CD4-positive, alpha-beta T cell treated with Interleukin-2 at 100 ng/mL for 4 hours (primary cell): ENCODE data around the gene CD164L2.
"Not testable (repeated sequence)": the region's sequence is repeated elsewhere in the genome, so short reads cannot be mapped to it uniquely, and the experiment has no call there.

Experiments used
- DNase-seq: peaks from one replicate; pipeline ENCODE4 v3.0.0-alpha.2; 2020; ENCODE audit warnings: low spot score

CD164L2 gene

DNA sequence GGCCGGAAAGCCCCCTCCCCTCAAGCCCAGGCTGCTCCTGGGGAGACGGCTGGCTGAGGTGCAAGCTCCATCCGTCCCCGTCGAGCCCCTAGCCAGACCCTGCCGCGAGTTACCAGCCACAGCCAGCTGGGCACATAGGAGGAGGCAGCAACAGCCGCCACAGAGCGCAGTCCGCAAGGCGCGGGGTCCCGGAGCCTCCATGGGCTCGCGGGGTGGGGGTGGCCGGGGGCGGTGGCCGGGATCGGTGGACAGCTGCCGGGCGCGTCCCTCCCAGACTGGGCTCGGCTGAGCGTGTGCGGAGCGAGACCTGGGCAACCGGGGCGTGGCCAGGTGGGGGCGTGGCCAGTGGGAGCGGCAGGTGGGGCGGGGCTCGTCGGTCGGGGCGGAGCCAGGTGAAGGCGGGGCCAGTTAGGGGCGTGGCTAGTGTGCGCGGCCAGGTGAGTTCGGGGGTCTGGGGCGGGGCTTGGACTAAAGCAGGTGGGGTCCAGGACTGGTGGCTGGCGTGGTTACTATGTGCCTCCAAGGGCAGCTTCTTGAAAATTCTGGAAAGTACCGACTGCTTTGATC is at the start of gene CD164L2:
Gene CD164L2, minus strand, starts transcription at position 295 of the 567 bp plus-strand sequence. Its CDS starts 94 bp downstream, at position 201.
- DNase-seq: no peak

DNA sequence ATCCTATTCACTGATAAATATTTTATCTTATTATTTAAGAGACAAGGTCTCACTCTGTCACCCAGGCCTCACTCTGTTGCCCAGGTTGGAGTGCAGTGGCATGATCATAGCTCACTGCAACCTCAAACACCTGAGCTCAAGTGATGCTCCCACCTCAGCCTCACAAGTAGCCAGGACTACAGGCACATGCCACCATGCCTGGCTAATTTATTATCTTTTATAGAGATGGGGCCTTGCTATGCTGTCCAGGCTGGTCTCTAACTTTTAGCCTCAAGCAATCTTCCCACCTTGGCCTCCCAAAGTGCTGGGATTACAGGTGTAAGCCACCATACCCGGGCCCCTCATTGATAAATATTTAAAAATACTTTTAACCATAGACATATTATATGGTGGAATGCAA is 49.6 kb upstream of the CD164L2 start:
- not testable (repeated sequence) for DNase-seq

DNA sequence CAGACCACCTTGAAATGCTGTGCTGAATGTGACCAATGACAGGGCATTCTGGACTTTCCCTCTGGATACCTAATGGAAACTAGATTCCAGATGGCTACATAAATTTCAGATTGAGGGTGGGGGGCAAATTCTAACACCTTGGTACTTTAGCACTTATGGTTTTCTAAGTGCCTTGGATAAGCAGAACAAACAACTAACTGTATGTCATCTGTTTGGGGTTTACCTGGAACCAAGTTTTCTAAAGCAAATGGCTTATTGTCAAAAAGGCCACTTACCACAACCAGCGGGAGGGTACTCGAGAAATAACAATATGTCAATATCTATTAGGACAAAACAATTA is 48.4 kb upstream of the CD164L2 start:
- no peak for DNase-seq

DNA sequence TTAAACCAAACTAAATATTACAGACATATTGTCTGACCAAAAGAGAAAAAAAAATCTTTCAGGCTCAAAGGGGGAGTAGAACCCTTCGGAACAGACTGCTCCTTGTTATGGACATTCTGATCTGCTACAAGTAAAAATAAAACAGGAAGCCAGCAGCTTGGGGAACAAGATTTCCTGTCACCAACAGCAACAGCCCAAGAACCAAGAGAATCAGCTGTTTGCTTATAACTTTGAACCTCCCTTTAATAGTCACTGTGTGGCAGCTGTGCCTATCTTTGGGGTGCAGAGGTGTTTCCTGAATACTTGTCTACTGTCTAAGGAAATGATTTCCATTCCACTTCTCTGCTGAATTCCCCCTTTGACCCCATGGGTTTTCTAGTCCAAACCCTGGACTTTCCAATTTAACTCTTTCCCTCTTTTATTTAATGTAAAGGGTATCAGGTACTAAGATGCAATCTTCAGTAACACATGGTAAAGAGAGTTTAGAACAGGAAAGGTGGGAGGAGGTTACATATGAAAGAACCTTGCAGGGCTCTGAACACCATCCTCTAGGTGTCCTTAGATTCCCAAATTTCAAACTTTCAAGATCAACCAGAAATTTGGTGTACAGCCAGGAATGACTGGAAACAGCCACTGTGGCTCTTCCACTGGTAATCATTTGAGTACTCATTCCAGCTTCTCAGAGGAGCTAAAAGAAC is 47.9 kb upstream of the CD164L2 start:
- DNase-seq: peak; percentile 54

DNA sequence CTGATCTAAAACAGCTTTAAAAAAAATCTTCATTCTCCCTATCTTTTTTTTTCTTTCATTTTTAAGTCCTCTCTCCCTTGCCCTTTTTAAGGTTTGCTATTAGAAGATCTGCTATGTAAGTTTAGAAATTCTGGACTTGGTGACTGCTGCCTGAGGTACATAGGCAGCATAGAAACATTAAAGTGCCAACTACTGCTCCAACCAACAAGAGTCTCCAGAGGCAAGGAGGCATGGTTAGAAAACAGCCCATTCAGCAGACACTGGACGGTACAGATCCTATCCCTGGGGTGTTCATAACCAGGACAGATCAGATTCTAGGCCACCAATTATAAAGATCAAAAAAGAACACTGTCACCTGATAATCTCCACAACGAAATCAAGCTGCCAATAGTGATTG is 45.9 kb upstream of the CD164L2 start:
- DNase-seq: no peak

DNA sequence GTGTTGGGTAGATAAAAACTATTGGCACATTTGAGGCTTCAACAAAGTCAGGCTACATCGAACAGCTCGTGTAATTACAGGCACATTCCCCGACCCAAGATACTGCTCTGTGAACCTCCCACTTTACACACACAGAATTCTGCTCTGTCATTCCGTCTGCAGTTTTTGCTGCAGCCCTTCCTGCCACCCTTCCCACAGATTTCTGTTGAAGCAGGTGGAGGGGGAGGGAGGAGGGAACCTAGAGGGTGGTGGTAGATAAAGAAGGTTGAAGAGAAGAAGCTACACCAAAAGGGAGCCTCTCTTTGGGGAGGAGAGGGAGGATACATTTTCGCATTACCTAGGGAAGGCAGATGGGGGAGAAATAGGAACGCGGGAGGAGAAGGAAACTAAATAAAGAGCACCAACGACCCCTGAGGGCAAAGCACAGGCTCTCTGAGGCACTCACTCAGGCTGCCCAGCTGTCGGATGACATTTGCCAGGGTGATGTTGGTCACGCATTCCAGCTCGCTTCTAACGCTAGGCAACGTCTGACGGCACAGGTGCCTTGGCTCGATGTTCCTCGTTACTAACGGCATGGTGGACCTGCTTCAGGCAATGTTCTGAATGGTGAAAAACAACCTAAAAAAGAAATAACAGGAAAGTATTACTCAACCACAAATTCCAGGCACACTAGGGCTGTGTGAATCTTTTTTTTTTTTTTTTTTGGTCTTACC is 45.3 kb upstream of the CD164L2 start:
- no peak for DNase-seq

DNA sequence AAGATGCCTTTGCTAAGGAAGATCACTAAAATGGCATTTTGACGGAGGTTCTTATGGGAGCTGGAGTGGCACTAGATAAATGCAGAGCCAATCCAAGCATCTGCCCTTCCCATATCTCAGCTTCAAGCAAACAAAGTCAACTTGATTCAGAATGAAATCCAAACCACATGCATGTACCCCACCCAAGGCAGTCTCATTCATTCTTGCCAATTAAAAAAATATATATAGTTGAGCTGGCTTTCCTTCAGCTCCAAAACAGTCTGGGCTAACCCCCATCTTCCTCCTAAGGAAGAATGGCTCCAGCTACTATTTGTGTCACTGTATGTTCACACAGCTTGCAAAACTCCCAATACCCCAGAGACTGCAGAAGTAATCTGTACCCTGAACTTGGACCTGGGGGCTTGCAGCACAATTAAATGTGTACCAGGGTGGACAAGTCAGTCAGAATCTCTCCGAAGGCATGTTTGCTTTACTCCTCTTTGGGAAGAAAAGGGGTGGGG is 44.7 kb upstream of the CD164L2 start:
- no peak for DNase-seq

DNA sequence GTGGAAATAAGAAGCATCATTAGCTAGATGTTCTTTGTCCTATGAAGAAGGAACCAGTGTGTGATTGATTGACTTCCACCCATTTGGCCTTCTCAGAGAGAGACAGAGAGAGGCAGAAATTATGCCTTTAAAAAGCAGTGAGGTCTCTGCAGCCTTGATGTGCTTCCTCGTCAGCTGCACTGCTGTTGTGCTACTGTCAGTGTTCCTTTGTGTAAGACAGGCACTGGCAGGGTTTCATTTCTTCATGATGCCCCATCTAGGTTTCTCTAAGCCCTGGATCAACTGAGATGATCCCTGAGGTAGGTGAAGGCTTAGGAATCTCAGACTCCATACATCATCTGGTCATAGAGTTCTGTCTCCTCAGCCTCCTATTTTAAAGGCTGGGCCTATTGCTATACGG is 44.2 kb upstream of the CD164L2 start:
- no peak for DNase-seq

DNA sequence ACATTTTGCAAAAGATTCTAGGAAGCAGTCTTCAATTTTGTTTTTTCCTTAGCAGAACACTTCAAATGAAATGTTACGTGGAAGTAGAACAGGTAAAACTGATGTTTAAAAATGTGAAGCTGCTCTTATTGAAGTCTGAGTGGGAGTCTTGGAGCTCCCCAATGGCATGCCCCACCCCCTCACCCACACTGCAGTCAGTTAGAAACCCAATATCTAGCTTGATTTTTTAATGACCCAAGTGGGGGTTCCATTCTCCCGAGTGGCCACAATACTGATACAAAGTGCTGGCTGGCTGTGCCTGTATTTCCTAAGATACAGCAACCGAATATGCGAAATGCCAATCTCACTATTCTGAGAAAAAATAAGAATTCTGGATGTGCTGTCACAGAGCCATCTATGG is 40.6 kb upstream of the CD164L2 start:
- no peak for DNase-seq

DNA sequence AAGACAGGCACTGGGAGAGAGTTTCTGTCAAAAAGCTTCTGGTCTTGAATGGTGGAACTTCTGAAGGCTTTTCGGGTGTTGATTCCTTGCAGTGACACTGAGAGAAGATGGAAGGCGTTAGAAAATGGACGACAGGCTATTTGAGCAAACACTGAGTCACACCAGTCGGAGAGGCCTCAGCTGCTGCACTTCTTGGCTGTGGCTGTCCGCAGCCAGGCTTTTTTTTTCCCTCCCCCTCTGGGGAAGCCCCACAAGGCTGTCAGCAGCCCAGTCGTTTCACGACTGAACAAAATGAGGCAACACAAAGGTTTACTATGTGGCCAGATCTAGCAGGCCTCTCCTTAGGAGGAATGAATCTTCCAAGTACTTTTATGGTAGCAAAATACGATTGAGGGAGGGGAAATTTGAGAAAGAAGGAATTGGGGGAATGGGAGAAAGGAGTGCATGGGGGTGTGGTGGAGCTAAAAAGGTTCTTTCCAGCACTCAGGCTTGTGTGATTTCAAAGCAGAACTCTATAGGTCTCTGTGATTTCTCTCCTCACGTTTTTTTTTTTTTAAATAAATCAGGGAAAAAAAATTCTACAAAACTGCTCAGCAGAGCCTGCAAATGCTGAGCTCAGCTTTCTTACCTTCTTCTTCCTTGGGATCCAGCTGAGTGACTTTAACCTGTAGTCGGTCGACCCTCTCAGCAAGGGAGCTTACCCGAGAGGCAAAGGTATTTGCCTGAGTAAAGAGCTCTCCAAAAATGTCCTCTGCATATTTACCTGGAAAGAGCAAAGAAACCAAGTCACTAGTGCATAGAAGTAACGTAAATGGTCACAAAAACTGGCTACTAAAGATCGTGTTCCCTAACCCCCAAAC is 35.4 kb upstream of the CD164L2 start:
- peak; percentile 63 for DNase-seq

DNA sequence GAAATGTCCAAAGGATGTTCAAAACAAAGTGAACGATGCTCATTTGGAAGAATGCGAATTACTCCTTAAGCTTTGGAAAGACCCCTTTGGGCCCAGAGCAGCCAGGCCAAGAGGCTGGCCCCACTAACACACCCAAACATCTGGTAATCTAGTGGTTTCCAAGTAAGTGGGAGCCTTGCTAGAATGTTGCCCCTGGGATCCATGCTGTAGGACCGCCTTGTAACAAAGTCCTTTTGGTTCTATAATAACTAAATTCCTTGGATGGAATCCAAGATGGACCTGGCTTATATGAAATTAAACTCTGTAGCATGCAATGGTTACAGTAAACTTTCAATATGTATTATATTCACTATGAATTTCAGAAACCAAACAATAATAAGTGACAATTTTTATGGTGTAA is 34.6 kb upstream of the CD164L2 start:
- no peak for DNase-seq

DNA sequence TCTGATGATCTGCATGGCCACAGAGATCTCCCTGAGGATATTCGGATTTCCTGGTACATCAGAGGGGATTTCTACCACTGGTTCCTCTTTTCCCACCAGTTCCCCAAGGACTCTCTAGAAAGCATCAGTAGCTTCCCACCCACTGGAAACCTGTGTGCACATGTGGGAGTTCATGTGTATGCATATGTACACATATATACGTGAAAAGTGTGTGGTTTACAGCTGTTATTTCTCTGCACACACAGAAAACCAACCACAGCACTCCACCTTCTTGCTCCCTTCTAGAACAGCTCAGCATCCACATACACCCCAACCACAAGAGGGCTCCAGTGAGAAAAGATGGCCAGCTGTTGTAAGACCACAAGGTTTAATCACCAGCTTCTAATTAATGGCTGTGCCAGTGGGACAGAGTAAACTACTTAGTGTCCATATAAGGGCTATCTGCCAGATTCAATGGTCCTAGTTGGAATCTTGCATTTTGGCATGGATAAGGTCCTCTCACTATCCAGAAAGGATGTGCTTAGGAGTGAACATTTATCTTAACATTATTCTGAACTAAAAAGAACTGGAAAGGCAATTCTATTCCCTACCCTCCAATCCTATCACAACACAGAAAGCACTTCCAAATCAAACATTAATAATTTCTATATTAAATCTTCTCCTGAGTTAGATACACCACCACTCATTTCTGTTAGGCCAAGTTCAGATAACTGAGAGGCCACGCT is 33.4 kb upstream of the CD164L2 start:
- peak; percentile 78 for DNase-seq

DNA sequence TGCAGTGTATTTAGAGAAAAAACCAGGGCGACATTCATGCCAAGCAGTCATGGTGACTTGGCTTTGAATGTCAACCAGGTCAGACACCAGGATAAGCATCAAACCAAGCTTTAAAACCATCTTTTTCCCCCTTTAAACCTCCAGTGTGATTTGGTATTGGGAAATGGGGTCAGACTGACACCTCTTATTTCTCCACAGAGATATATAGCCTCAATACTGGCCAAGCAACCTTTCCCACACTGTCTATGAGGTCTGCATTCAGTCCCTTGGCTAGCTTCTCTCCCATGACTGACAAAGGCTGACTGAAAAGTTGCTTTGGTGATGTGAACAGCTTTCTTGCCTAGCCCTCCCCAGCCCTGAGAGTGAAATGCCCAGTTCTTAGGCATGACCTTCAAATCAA is 31.0 kb upstream of the CD164L2 start:
- DNase-seq: no peak

DNA sequence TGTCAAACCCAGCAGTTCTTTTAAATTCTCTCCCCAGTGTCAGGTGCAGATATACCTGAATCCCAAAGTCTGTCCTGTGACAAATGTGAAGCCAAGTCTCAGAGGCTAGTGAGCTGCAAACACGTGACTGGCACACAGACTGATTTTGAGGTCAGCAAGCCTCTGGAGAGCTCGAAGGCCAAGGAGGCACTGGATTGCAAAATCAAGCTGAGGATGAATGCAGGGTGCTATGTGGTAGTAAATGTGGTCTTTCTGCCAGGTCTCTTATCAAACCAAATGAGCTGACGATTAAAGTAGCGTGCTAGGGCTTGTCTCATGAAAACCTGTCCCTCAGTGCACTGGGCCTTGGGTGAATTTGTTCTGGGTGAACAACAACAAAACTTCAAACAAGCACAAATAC is 29.9 kb upstream of the CD164L2 start:
- no peak for DNase-seq

DNA sequence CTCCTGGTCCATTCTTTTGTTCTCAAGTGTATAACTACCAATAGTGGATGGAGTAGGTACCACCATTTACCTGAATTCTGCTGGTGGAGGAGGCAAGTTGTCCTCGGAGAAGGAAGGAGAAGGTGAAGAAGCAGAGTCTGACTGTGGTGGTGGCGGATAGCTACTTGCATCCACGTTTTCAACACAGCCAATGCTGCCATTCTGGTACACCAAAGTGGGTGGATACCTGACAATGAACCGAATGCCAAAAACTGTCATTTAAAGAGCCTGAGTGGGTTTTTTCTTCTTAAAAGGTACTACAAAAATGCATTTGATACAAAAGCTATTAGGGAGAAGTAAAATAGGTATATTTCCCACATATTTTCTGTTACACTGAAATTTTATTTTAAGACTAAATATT is 29.4 kb upstream of the CD164L2 start:
- DNase-seq: no peak

DNA sequence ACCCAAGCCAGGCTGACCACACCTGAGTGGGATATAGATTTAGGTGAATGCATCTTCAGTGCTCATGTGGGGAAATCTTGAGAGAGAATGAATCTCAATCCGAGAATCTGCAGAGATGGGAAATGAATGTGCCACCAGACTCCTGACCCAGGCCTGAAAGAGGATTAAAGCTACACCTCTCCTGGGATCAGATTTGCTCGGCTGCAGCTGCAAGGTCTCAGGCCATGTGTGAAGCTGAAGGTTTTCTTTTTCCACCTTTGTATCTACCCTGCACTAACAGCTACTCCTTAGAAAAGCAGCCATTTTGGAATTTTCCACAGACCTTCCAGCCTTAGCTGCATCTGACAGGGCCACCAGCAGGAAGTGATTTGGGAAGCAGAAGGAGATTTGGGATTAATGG is 27.6 kb upstream of the CD164L2 start:
- no peak for DNase-seq

DNA sequence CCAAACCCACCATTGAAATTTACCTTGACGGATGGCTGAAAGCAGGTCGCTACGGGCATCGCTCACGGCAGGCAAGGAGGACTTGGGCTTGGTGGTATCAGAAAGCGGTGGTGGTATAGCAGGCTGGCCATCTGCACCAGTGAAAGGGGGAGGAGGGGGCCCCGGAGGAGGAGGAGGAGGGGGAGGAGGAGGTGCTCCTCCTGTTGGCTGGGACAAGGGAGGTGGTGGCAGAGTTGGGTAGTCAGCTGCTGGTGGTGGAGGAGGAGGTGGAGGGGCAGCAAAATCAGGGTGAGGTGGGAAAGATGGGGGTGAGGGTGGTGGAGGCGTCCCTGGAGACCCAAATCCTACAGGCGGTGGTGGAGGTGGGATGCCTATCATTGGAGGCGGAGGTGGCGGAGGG is 26.5 kb upstream of the CD164L2 start:
- no peak for DNase-seq

DNA sequence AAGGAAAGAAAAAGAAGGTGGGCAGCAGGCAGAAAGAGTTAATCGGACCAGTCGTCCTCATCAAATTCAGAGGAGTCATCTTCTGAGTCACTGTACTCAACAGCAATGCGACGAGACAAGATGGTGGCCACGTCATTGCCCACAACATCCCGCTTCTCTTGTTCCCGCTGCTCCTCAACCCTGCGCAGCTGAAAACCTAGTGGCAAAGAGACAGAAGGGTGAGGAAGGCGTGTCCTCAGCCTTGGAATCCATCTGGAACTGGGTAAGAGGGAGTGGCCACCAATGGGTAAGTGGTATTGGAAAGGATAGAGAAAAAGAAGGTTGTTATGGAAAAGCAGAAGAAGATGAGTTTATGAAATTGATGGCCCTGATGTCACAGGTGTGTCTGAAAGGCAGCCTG is 25.0 kb upstream of the CD164L2 start:
- no peak for DNase-seq

DNA sequence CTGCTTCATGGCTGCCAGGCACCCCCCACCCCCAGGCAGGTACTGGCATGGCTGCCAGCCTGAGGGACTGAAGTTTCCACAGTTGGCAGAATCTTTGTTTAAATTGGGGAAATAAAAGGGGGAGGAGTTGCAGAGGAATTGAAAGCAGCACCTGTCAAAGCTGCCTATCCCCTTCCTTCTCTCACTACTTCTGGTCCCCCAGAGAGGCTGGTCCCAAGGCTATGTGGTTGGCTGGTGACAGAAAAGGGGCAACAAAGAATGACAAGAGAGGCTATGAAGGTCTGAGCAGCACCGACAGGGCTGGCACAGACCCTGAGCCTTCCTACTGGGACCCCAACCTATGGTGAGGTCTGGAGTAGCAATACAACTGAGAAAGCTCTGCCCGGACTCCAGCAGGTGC is 23.7 kb upstream of the CD164L2 start:
- DNase-seq: not testable (repeated sequence)

DNA sequence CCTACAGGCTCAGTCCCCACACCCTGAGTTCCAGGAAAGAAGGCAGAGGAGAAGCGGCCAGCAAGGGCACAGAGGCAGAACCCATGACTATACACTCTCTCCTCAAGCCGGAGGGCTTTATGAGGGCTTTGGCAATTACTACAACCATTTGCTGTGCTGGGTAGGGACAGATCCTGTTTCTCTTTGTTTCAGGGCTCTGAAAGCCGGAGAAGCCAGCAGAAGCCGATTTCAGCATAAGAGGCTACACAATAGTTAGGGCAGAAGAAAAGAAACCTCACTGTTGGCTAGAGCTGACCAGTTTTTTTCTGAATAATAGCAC is 23.2 kb upstream of the CD164L2 start:
- no peak for DNase-seq

DNA sequence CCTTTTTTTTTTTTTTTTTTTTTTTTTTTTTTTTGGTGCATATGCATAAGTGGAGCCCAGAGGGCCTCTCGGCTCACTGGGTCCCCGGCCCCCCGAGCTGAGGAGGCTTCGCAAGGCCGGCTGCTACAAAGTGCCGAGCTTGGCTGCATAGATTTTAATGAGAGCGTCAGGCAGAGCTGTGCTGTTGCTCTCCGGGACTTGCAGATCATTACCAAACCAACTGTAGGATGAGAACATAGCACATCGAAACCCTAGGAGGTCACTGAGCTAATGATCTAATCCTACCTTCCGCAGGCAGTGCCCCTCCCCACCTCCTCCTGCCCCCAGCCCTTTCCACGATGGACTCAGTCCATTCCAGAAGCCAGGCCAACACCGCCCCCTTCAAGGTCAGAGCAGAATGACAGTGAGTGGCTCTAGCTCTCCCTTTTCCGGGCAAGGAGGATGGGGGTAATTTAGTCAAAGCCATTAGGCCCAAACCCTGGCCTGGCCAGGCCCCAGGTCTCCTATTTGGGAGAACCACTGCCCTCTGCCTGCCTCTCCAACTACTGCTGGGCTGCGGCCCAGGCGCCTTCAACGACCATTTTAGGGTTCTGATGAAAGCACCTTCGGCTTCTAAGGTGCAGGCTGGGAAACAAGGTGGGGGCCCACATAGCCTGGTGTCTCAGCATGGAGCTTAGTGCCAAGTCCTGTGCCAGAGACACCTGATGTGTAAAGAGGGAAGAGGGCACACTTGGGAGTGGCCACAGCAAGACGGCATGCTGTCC is 22.6 kb upstream of the CD164L2 start:
- not testable (repeated sequence) for DNase-seq
